OCI-LY7 (cell line): ENCODE measurements around the gene ZNF335. TPM values are rescaled to one million over a fixed set of nuclear protein-coding genes. Genes with fewer than 3 reads are reported as not detected.

ENCODE experiments used
- BruUV-seq: library from RNA; stranded (reverse); fragments of 400-500 nt; replicated peaks from 2 replicates; lab custom pipeline; 2021; lab: Mats Ljungman, UMichigan
- CTCF ChIA-PET: fragments of 300-600 bp; sonication (Branson Sonifier 250); formaldehyde crosslinking; loops from one replicate; lab custom pipeline; 2022; ENCODE audit warnings: antibody characterized with exemption; ENCODE audit not compliant: unreplicated experiment; lab: Charles Lee
- POLR2A ChIA-PET: fragments of 300-600 bp; sonication (Branson Sonifier 250); formaldehyde crosslinking; loops from one replicate; lab custom pipeline; 2022; ENCODE audit warnings: antibody characterized with exemption; lab: Charles Lee
- DNase-seq: peaks from one replicate; pipeline ENCODE4 v3.0.0-alpha.2; 2015; ENCODE audit warnings: low spot score
- H2AFZ ChIP-seq: fragments of 200-600 bp; sonication (generic), shearing (Covaris generic); 2 replicates; pipeline ENCODE4 v1.6.1; 2014; ENCODE audit warnings: mild to moderate bottlenecking, antibody characterized with exemption, low read length, moderate library complexity
- H3K27ac ChIP-seq: fragments of 200-600 bp; sonication (generic); 2 replicates; pipeline ENCODE4 v1.5.1; 2014; ENCODE audit warnings: mixed run types, low read depth, mild to moderate bottlenecking, moderate library complexity, low read length, inconsistent platforms; ENCODE audit not compliant: poor library complexity, severe bottlenecking
- H3K36me3 ChIP-seq: fragments of 200-600 bp; sonication (generic); 2 replicates; pipeline ENCODE4 v1.6.1; 2014; ENCODE audit warnings: mild to moderate bottlenecking, antibody characterized with exemption, low read length, moderate library complexity, mixed read lengths; ENCODE audit not compliant: insufficient read depth
- H3K4me1 ChIP-seq: fragments of 200-600 bp; sonication (generic); 2 replicates; pipeline ENCODE4 v1.5.1; 2014; ENCODE audit warnings: mild to moderate bottlenecking, low read length; ENCODE audit not compliant: insufficient read depth, poor library complexity, severe bottlenecking
- H3K4me2 ChIP-seq: fragments of 200-600 bp; sonication (generic); 2 replicates; pipeline ENCODE4 v1.6.1; 2014; ENCODE audit warnings: mild to moderate bottlenecking, low read length
- H3K4me3 ChIP-seq: fragments of 200-600 bp; sonication (generic); 2 replicates; pipeline ENCODE4 v1.5.1; 2014; ENCODE audit warnings: mild to moderate bottlenecking, low read depth, low read length; ENCODE audit not compliant: poor library complexity, severe bottlenecking
- H3K79me2 ChIP-seq: fragments of 200-600 bp; sonication (generic); 2 replicates; pipeline ENCODE4 v1.6.1; 2016; ENCODE audit warnings: low read depth, mild to moderate bottlenecking, low read length, moderate library complexity, mixed read lengths; ENCODE audit not compliant: insufficient read depth
- H3K9me2 ChIP-seq: fragments of 200-600 bp; sonication (generic); 2 replicates; pipeline ENCODE4 v1.6.1; 2016; ENCODE audit warnings: mild to moderate bottlenecking, low read length, mixed read lengths; ENCODE audit not compliant: insufficient read depth
- H3K9me3 ChIP-seq: fragments of 200-600 bp; sonication (generic); 2 replicates; pipeline ENCODE4 v1.6.1; 2014; ENCODE audit warnings: mild to moderate bottlenecking, mixed run types, low read length, mixed read lengths
- H4K20me1 ChIP-seq: fragments of 200-600 bp; sonication (generic); 2 replicates; pipeline ENCODE4 v1.6.1; 2014; ENCODE audit warnings: mild to moderate bottlenecking, antibody characterized with exemption, low read length, moderate library complexity, mixed read lengths; ENCODE audit not compliant: insufficient read depth
- EZH2phosphoT487 ChIP-seq: fragments of 200-600 bp; sonication (generic); IDR thresholded peaks from 2 replicates; pipeline ENCODE4 v1.6.1; 2018; ENCODE audit warnings: low read depth, borderline replicate concordance, mild to moderate bottlenecking, mixed run types, antibody characterized with exemption, low read length, moderate library complexity, mixed read lengths
- intact Hi-C: fragments of 100-400 bp; cut with micrococcal nuclease; formaldehyde crosslinking; loops from one replicate; pipeline ENCODE4 v1.10.0; 2022; ENCODE audit not compliant: unreplicated experiment
- total RNA-seq, 2 experiments: library from RNA; depleted of rRNA in 1 of 2; stranded (reverse); fragments of >200 nt in 1 of 2; shearing (Covaris generic) in 1 of 2; gene quantifications; 2 replicates each; pipeline ENCODE4 v1.2.3, GENCODE V29; 2014 to 2022
- TF ChIP-seq, protein P1 (sequence below): fragments of 200-600 bp; sonication (generic); conservative IDR thresholded peaks from 2 replicates; pipeline ENCODE4 v1.5.1; 2014; ENCODE audit warnings: mild to moderate bottlenecking, antibody characterized with exemption, low read length, moderate library complexity, mixed read lengths

ZNF335 gene
- total RNA-seq, 2 experiments from 2014 or later, result 21.0 to 28.4 TPM

DNA sequence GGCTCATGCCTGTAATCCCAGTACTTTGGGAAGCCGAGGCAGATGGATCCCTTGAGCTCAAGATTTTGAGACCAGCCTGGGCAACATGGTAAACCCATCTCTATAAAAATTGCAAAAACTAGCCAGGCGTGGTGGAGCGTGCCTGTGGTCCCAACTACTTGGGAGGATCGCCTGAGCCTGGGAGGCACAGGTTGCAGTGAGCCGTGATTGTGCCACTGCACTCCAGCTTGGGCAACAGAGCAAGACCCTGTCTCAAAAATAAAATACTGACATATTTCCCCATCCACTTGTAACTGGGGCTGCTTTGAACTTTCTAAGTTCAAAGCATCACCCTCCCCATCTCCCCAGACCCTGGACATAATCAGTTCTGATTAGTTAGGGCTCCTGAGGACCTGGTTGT is 29.5 kb upstream of the ZNF335 start:
- Histone ChIP-seq H3K27ac (no peak overlapping the region), H3K9me3 (no peaks in the 10 kb centered on the region), H2AFZ (no peak overlapping the region), H4K20me1 (0 out of 2 replicates have a peak, but pooled peaks cover 5% of the 10 kb centered on the region), H3K79me2 (no peaks in the 10 kb centered on the region), H3K36me3 (no peaks in the 10 kb centered on the region), H3K4me2 (no peak overlapping the region), H3K9me2 (no peaks in the 10 kb centered on the region), H3K4me3 (no peak overlapping the region), H3K4me1 (peaks cover 23% of the 10 kb centered on the region)
- POLR2A ChIA-PET, result no interaction called here
- no TSS peak for BruUV-seq
- TF ChIP-seq, protein P1, sequence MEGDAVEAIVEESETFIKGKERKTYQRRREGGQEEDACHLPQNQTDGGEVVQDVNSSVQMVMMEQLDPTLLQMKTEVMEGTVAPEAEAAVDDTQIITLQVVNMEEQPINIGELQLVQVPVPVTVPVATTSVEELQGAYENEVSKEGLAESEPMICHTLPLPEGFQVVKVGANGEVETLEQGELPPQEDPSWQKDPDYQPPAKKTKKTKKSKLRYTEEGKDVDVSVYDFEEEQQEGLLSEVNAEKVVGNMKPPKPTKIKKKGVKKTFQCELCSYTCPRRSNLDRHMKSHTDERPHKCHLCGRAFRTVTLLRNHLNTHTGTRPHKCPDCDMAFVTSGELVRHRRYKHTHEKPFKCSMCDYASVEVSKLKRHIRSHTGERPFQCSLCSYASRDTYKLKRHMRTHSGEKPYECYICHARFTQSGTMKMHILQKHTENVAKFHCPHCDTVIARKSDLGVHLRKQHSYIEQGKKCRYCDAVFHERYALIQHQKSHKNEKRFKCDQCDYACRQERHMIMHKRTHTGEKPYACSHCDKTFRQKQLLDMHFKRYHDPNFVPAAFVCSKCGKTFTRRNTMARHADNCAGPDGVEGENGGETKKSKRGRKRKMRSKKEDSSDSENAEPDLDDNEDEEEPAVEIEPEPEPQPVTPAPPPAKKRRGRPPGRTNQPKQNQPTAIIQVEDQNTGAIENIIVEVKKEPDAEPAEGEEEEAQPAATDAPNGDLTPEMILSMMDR, result no peak
- no peak for TF ChIP-seq EZH2phosphoT487
- DNase-seq, result no peak
- intact Hi-C loops, result no loop called here
- CTCF ChIA-PET, result no interaction called here

DNA sequence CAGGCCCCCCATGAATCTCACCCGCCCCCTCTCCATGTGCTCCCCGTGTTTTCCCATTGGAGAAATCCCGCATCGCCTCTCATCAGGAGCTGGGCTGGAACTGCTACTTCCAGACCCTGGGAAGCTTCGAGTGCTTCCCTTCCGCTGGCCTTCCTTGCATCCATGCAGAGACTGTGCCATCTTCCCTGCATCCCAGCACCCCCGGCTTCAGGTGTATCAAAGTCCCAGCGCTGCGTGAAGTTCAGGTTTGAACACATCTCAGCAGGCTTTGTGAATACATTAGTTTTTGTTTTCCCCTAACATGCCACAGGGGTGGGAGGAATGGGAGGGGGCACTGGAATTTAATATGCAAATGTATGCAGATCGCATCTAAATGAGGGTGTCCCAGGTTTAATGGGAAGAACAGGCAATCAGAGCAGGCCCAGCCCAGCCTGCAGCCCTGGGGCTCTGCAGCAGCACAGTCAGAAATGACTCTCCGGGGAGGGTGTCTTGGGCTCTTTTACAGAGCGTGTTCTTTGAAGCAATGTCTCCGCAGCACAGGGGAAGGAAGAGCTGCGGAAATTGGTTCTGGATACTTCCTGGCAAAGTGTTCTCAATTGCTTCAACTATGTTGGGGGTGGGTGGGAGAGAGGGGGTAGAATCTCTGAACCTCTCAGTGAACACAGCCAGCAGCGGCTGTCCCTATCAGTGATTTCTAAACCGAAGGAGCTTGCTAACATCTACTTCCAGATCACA is 28.4 kb upstream of the ZNF335 start:
- TF ChIP-seq, protein P1, result no peak
- no peak for TF ChIP-seq EZH2phosphoT487
- intact Hi-C loops, result no loop called here

More for the DNA sequence above, 28.4 kb upstream of the ZNF335 start:
- Histone ChIP-seq H3K4me1 (peaks cover 16% of the 10 kb centered on the region), H3K9me3 (no peaks in the 10 kb centered on the region), H2AFZ (no peak overlapping the region), H3K4me3 (no peak overlapping the region), H3K9me2 (no peaks in the 10 kb centered on the region), H4K20me1 (0 out of 2 replicates have a peak, but pooled peaks cover under 1% of the 10 kb centered on the region), H3K4me2 (no peak overlapping the region), H3K36me3 (no peaks in the 10 kb centered on the region), H3K79me2 (no peaks in the 10 kb centered on the region), H3K27ac (no peak overlapping the region)
- BruUV-seq, result no TSS peak
- POLR2A ChIA-PET, result no interaction called here
- DNase-seq, result no peak
- CTCF ChIA-PET, result interaction anchor here (1.5 kb wide), 1 partner anchor 12 kb away, joined by 3 read pairs; no protein-coding TSS in a partner anchor
